WTC11 (cell line): ENCODE results near the gene NPY5R. TPM values are rescaled to one million over a fixed set of nuclear protein-coding genes. Genes with fewer than 3 reads are reported as not detected.

Experiments used
- total RNA-seq: library from RNA; stranded (reverse); gene quantifications from 3 replicates; pipeline ENCODE4 v1.2.3, GENCODE V29; 2021

Gene NPY5R
- total RNA-seq, 1 experiment from 2014 or later: 4.5 TPM

Other genes starting within 250 kb of the NPY5R start
- gene NAF1, start 177.0 kb upstream of the NPY5R start, total RNA-seq: 36.9 to 40.6 TPM (median 40.0 TPM) in 3 replicates
- 18.0 to 21.5 TPM (median 21.3 TPM) in 3 replicates for gene NPY1R, start 11.3 kb upstream of the NPY5R start, total RNA-seq
- not detected in 3 replicates for gene TKTL2, start 129.9 kb downstream of the NPY5R start, total RNA-seq
- gene TMA16, start 150.8 kb downstream of the NPY5R start, total RNA-seq: 63.7 to 64.9 TPM (median 64.8 TPM) in 3 replicates